NB4 (cell line): ENCODE results near the gene FRMD4B.

Source experiments
- DNase-seq: peaks from one replicate; pipeline ENCODE4 v3.0.0; 2010; ENCODE audit warnings: low read depth
- H3K4me3 ChIP-seq: one replicate; pipeline ENCODE4 v1.5.1; 2011; ENCODE audit warnings: mild to moderate bottlenecking, low read depth, low read length, moderate library complexity
- MYC ChIP-seq: IDR thresholded peaks from 2 replicates; pipeline ENCODE4 v1.6.1; 2011; ENCODE audit warnings: low read depth, low read length
- POLR2A ChIP-seq: IDR thresholded peaks from 2 replicates; pipeline ENCODE4 v1.6.1; 2011; ENCODE audit warnings: mild to moderate bottlenecking; ENCODE audit not compliant: insufficient read length; ENCODE audit errors: extremely low read depth
- TF ChIP-seq, protein P1 (sequence below): IDR thresholded peaks from 2 replicates; pipeline ENCODE4 v1.6.1; 2011; ENCODE audit warnings: low read depth, low read length
- TF ChIP-seq, protein P2 (sequence below): IDR thresholded peaks from one replicate; pipeline ENCODE4 v1.5.1; 2012; ENCODE audit warnings: low read depth, low read length

Gene FRMD4B

DNA sequence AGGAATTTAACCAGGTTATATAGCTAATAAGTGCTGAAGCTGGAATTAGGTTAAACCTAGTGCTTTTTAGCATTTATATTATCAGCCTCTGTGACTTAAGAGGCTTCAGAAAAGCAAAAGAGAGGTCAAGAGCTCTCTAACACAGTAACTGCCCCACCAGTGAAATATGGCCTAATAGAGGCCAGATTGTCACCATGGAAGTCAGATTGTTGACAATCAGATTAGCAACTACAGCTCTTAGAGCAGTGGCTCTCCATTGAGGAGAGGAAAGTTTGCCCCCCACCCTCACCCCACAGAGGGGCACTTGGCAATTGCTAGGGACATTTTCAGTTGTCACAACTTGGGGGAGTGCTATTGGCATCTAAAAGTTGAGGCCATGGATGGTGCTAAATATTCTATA lies 240.2 kb downstream of the FRMD4B start:
- no peak for DNase-seq
- TF ChIP-seq MYC (no peak), POLR2A (no peak)
- TF ChIP-seq, protein P1, sequence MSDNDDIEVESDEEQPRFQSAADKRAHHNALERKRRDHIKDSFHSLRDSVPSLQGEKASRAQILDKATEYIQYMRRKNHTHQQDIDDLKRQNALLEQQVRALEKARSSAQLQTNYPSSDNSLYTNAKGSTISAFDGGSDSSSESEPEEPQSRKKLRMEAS, result no peak
- TF ChIP-seq, protein P2, sequence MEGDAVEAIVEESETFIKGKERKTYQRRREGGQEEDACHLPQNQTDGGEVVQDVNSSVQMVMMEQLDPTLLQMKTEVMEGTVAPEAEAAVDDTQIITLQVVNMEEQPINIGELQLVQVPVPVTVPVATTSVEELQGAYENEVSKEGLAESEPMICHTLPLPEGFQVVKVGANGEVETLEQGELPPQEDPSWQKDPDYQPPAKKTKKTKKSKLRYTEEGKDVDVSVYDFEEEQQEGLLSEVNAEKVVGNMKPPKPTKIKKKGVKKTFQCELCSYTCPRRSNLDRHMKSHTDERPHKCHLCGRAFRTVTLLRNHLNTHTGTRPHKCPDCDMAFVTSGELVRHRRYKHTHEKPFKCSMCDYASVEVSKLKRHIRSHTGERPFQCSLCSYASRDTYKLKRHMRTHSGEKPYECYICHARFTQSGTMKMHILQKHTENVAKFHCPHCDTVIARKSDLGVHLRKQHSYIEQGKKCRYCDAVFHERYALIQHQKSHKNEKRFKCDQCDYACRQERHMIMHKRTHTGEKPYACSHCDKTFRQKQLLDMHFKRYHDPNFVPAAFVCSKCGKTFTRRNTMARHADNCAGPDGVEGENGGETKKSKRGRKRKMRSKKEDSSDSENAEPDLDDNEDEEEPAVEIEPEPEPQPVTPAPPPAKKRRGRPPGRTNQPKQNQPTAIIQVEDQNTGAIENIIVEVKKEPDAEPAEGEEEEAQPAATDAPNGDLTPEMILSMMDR, result no peak
- H3K4me3 ChIP-seq, result no peak overlapping the region

DNA sequence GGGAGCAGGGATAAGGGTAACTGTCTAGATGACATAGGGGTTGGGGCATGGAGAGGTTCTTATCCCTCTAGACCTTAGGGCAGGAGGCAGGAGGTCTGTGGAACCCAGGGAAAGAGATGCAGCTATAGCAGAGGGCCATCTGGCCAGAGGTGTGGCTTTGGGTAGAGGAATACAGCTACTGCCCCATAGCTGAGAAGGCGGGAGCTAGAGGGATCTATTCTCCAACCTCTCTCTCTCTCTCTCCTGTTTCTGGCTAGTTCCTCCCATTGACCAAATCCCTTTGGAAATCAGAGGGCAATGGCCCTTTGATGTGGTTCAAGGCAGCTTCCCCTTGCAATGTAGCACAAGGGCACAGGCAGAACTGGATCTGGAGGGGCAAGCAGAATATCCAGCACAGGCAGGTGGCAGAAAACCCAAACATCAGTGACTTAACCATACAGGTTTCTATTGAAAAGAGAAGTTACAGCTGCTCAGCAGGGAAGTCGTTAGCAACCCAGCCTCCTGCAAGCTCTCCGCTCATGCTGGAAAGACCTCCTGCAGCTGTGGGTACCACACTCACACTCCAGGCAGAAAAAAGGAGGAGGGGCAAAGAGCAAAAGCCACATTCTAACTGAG lies 241.2 kb downstream of the FRMD4B start:
- TF ChIP-seq POLR2A (no peak), MYC (no peak)
- TF ChIP-seq, protein P2, result no peak
- TF ChIP-seq, protein P1, result no peak
- H3K4me3 ChIP-seq, result no peak overlapping the region
- peak; percentile 28 for DNase-seq

DNA sequence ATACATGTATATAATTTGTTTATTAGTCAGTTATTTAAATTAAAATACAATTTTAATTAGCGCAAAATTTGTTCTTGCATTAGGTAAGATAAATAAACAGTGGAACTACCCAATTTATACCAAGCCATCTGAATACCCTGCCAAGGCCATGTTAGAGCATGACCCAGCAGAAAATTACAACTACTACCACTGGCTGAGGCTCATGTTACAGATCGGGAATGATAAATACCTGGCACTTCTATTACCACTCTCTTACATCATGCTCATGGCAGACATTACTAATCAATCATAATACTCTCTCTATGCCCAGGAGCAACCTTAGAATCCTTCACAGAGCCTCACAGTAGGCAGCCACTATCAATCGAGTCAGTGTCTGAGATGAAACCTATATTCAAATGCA lies 242.3 kb downstream of the FRMD4B start:
- no peak for DNase-seq

DNA sequence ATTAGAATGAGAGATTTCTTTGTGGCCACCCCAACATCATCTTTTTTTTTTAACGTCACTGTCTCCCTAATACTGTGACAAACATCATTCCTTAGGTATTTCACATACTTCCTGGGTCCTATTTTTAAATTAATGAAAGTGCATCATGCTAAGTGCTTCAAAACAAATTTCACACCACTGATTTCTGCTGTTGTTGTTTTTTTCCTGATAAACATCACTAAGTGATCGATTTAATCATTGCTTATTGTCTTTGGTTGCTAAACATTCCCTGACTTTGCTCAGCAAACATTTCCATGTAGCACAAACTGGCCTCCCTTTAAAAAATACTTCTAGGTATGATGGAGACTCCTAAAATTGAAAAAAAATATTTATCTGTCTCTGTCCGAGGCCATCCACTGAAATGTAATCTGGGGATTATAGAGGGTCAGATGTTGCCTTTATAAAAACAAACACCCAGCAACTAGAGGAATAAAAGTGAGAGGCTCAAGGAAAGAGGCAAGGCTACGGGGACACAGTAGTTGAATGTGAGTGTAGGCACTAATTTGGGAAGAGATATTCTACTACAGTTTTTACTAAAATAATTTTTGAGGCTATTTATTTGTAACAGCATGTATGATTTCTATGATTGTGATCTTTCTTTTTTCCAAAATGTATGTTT lies 243.0 kb downstream of the FRMD4B start:
- no peak for DNase-seq
- no peak for TF ChIP-seq MYC
- TF ChIP-seq, protein P1, result no peak
- TF ChIP-seq, protein P2, result no peak
- TF ChIP-seq POLR2A, result no peak
- H3K4me3 ChIP-seq, result no peak overlapping the region

More for the DNA sequence above, 242.3 kb downstream of the FRMD4B start:
- H3K4me3 ChIP-seq, result no peak overlapping the region
- no peak for TF ChIP-seq POLR2A
- TF ChIP-seq, protein P2, result no peak
- TF ChIP-seq MYC, result no peak
- TF ChIP-seq, protein P1, result no peak

DNA sequence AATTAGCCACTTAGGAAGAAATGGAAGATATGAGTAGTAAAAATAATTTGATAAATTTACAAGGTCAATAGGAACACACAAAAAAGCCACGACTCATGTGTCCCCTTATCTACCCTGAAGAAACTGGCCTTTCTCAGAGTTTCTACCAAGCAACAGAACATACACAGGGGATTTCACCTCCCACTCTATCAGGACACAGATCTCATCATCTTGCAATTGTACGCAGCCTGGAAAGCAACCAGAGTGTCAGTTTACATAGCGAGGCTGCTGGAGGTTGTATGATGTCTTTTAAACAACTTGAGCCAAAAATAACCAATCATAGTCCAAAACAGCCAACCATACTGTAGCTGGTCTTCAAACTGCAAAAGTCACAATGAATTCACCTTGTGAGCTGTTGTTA lies 243.8 kb downstream of the FRMD4B start:
- DNase-seq, result no peak
- no peak overlapping the region for H3K4me3 ChIP-seq
- TF ChIP-seq, protein P2, result no peak
- TF ChIP-seq, protein P1, result no peak
- TF ChIP-seq MYC, result no peak
- no peak for TF ChIP-seq POLR2A
